CD4-positive, alpha-beta T cell treated with Interleukin-15 for 4 hours (primary cell): Measurements from ENCODE around the gene OR1J2.
"Not testable (repeated sequence)": the region's sequence is repeated elsewhere in the genome, so short reads cannot be mapped to it uniquely, and the experiment has no call there.

Source experiments
- DNase-seq: peaks from one replicate; pipeline ENCODE4 v3.0.0-alpha.2; 2020; ENCODE audit warnings: low spot score

OR1J2 gene, protein sequence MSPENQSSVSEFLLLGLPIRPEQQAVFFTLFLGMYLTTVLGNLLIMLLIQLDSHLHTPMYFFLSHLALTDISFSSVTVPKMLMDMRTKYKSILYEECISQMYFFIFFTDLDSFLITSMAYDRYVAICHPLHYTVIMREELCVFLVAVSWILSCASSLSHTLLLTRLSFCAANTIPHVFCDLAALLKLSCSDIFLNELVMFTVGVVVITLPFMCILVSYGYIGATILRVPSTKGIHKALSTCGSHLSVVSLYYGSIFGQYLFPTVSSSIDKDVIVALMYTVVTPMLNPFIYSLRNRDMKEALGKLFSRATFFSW

DNA sequence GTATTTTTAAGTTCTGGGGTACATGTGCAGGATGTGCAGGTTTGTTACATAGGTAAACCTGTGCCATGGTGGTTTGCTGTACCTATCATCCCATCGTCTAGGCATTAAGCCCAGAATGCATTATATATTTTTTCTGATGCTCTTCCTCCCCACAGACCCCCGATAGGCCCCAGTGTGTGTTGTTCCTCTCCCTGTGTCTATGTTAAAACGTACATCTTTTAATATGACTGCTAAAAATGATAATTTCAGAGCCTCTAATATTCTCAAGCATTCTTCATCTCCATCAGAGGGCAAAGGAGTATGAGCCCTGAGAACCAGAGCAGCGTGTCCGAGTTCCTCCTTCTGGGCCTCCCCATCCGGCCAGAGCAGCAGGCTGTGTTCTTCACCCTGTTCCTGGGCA lies at the start of gene OR1J2:
OR1J2 (plus strand) TSS at position 301 of the 400 bp plus-strand sequence; CDS start at position 301, 0 bp downstream.
- no peak for DNase-seq

DNA sequence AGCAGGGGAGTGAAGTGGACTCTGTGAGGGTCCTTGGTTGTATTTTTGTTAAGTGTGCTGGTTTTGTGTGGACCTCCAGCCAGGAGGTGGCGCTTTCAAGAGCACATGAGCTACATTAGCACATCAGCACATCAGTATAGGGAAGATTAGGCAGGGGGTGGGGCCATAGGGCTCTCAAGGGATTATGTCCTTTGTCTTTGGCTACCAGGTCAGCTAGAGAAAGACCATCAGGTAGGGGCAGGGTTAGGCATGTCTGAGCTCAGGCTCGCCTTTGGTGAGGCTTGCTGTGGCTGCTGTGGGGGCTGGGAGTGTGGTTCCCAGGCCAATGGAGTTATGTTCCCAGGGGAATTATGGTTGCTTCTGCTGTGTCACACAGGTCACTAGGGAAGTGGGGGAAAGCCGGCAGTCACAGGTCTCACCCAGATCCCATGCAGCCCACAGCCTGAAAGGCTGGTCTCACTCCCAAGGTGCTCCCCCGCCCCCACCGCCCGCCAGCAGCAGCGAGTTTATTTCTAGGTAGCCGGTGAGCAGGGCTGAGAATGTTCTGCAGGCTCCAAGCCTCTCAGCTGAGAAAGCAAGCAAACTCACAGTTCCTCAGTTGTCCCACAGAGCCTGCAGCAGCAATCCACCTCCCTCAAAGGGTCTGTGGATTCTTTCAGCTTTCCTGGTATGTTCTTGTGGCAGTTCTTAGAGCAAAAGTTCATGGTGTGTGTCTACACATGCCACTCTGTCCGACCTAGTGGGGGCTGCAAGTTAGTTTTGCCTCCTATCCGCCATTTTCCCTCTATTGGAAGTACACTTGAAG lies 46.6 kb upstream of the OR1J2 start:
- peak; percentile 16 for DNase-seq

DNA sequence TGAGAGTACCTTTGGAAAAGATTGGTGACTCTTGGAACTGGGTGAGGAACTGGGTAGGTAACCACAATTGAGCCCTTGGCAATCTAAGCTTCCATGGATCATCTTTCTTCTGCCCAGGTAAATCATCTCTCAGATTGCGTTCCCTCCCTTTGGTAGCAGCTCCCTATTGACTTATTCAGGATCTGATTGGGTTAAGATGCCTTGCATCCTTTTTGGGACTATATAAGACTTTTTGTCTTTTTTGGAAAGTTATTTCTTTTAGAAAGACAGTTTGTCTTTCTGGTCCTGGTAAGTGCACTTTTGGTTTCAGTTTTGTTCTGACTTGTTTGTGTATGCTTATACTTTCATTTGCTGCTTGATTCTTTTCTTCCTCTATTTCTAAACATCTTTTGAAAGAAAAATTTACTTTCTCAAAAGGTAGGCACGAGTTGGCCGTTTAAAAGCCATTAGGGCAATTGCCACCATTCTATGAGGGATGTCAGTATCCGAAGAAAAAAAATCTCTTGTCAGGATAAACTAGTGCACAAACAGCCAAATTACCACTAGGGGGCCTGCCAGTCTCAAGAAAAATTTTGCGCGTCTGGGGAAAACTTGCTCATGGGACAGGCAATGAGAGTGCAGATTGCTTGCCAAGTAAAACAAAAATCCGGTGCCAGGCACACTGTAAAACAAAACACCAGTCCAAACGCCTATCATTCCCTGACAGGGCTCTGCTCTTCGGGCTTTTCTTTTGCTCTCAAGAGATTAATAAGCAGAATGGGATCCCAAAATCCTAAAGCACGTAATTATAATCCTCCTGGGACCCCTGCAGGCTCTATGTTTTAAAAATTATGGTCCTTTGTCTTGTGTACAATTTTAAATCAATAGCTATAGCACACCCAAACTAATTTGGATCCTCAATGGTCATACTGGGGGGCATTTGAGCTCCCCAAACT lies 45.7 kb upstream of the OR1J2 start:
- peak; percentile 70 for DNase-seq

DNA sequence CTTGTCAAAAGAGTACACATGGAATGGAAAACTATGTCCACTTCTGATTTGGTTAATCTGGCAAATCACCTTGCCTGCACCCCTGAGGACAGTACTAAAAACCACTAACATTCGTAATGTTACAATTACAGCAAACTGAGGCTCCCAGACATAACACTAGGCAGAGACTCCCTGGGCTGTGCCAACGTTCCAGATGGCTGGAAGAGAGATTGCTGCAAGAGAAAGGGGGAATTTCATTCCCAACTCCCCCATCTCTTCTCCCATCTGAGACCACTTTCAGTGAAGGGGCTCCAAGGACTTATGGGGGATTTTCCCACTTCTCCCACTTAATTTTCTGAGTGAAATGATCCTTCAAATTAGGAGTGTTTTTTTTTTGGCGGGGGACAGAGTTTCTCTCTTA lies 44.1 kb upstream of the OR1J2 start:
- DNase-seq = no peak

DNA sequence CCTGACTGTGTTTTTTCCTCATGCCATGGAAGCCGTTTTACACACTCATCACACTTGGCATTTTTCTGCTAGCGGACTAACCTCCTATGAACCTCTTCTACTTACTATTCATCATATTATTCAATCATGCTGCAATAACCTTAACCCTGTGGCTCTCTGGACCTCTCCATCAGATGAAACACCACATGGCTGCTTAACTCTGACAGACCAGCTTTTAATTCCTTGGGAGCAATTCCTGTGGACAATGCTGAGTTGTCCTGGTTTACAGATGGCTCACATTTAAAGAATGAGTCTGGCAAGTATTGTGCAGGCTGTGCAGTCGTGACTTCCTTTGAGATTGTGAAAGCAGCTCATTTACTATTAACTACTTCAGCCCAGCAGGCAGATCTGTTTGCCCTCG lies 41.9 kb upstream of the OR1J2 start:
- DNase-seq = no peak

DNA sequence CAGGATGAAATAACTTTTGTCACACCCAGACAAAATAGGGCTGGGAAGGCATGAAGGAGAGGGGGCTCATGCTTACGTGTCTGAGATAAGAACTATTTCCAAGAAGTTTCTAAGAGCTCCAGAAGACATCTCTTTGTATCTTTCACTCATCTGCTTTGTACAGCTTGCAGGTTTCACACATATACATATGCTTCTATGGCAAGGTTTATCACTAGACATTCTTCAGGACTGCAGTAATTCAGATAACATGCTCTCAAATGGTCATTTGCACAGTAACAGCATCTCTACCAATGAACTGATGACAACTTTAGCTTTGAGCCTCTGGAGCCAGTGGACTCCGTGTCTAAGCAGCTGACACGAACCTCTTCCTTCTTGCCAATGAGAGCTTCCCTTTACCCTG lies 36.0 kb upstream of the OR1J2 start:
- DNase-seq = no peak

DNA sequence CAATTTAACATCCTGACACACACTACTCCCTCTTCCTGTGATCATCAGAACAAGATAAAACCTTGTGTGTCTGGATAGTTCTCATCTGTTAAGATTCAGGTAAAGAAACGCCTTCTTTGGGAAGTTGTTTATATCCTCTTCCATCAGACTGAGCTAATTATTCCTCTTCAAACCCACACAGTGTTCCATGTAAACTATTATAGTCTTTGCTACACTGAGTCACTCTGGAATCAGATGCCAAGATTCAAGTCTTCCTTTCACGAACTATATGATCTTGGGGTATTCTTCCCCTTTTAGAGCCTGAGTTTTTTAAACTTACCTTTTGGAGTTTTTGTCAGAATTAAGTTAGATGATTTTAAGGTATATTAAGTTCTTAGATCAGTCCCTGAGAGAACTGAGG lies 34.9 kb upstream of the OR1J2 start:
- DNase-seq = no peak

DNA sequence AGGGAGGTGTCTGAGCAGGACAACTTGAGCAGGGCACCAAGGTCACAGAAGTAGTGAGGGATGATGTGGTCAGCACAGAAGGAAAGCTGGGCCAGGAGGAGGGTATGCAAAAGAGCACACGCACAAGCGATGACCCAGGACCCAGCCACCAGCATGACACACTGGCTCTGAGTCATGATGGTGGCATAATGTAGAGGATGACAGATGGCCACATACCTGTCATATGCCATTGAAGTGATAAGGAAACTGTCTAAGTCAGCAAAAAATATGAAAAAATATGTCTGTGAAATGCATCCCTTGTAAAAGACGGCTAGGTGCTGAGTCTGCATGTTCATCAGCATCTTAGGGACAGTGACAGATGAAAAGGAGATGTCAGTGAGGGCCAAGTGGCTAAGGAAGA lies 33.3 kb upstream of the OR1J2 start:
- DNase-seq = no peak

DNA sequence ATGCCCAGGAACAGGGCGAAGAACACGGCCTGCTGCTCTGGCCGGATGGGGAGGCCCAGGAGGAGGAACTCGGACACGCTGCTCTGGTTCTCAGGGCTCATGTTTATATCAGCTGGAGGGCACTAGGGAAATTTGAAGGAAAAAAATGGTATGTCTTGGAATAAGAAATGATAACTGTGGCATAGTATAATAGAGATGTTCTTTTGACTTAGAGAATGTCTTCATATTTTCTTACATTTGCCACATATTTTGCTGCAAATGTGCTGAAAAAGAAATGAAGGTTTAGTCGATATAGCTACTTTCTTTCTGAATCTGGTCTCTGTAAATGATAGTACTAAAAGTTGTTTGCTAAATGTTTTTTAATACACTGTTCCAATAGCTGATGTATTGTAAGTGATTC lies 32.8 kb upstream of the OR1J2 start, which contains the start of gene OR1J1:
OR1J1 (minus strand) TSS at position 101 of the 400 bp plus-strand sequence; CDS start at position 101, 0 bp downstream.
- DNase-seq = no peak

DNA sequence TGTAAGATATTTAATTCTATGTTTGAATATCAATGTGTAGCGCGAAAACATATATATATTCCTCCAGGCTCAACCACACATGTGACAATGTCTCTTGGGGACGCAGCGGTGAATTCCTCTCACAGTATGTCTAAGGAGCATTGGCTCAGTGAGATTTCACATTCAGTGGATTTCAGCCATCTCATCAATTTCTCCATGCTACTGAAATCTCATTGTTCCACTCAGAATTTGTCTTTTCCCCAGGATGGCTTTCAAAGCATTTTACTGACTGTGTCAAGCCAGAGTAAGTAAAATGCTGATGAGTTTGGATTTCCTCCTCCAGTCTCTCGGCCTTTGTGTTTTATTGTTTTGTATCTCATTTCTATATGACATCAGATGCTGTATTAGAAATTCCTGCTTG lies 31.5 kb upstream of the OR1J2 start:
- DNase-seq = no peak

DNA sequence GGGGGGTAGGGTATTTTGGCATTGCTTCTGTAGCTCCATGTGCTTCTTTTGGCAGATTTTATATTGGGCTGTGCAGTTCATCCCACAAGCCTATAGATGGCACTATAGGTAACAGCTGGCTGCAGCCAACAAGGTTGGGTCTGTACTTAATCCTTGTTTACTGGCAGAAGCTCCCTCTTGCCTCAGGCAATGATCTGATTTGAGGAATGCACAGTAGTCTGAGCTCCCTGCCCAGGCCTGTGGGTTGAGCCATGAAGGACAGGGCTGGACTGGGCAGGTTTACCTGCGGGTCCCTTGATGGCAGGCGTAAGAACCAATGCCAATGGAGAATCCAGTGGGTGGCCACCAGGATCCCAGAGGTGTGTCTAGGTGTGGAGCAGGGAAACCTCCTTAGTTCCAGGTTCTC lies 11.7 kb upstream of the OR1J2 start:
- DNase-seq = peak; percentile 35

DNA sequence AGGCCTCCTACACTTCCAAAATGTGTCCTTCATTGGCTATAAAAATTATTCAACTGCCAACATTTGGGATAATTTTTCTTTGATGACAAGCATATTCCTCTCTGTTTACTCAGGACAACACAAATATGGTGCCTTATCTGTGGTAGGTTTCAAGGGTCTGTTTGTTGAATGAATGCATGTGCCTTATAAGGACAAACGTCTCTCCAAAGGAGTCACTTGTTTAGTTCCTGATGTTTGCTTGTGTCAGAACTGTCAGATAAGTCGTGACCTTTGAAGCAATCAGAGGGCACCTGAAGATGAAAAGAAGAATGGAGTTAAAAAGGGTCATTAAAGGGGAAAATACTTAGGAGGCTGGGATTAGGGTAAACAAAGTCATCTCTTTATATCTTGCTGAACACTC lies 3.6 kb upstream of the OR1J2 start:
- DNase-seq = no peak

DNA sequence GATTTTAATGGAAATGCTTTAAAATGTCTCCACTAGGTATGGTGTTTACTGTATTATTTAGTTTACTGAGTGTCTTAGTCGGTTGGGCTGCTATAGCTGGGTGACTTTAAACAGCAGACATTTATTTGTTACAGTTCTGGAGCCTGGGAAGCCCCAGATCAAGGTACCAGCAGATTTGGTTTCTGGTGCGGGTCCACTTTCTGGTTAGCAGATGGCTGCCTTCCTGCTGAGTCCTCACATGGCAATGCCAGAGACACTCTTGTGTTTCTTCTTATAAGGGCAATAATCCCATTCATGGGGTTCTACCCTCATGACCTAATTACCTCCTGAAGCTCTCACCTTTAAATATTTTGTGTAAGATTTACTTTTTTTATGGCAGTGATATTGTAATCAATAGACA lies 7.6 kb downstream of the OR1J2 start:
- no peak for DNase-seq

DNA sequence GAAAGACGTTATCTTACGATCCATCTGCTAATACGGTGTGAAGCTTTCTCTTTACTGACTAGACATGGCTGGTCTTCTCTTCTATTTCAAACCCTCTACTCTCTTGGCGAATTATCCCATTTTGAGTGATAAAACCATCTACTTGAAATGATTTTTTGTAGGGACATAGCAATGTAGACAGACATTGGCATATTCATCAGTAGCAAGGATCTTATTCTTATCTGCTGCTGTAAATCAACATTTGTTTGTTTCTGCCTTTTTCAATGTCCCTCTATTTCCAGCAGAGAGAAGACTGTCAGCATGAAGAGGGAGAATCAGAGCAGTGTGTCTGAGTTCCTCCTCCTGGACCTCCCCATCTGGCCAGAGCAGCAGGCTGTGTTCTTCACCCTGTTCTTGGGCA lies 8.2 kb downstream of the OR1J2 start, which contains the start of gene OR1J4:
OR1J4 (plus strand) TSS at position 301 of the 400 bp plus-strand sequence; CDS start at position 301, 0 bp downstream.
- DNase-seq = no peak

DNA sequence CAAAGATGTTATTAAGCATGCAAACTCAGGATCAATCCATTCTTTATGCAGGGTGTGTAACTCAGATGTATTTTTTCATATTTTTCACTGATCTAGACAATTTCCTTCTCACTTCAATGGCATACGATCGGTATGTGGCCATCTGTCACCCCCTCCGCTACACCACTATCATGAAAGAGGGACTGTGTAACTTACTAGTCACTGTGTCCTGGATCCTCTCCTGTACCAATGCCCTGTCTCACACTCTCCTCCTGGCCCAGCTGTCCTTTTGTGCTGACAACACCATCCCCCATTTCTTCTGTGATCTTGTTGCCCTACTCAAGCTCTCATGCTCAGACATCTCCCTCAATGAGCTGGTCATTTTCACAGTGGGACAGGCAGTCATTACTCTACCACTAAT lies 8.8 kb downstream of the OR1J2 start:
- DNase-seq = no peak

DNA sequence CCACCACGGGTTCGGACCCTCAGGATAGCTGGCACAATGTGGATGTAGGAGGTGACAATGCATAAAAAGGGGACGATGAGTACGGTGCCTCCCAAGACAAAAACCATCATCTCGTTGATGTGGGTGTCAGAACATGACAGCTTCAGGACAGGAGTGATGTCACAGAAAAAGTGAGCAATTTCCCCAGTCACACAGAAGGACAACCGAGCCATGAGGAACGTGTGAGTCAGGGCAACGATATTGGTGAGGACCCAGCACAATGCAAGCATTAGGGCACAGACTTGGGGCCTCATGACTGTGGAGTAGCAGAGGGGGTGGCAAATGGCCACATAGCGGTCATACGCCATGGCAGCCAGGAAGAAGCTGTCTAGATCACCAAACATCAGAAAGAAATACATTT lies 16.0 kb downstream of the OR1J2 start:
- DNase-seq = no peak

DNA sequence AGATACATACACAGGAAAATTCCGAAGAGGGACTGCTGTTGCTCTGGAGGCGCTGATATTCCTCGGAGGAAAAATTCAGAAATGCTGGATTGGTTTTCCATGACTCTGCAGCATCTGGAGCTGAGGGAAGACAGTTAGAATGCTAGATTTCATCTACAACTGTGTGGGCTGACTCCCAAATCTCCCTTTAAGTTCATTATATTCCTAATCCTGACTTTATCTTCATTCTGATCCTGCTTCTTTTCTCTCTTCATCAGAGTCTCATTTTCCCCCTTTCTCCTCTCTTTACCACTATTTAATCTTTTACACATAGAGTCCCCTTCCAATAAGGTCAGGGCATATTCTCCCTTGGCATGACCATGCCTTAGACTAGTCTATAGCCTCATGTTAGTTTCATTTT lies 16.6 kb downstream of the OR1J2 start, which contains the start of gene OR1N1:
OR1N1 (minus strand) TSS at position 101 of the 400 bp plus-strand sequence; CDS start at position 101, 0 bp downstream.
- no peak for DNase-seq

DNA sequence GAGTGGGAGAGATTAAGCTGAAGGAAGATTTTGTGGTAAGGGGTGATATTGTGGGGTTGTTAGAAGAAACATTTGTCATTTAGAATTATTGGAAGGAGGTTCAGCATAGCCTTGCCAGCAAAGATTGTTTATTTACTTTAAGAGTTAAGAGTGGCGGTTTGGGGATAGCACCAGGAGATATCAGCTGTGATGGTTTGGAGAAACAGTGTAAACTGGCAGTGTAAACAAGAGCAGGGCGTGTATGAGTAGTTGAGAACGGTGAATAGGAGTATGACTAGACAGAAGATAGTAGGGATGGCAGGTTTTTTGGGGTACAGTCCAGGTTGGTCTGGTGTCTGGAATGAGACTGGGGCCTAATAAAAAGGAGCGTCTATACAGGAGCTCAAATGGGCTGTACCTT lies 20.6 kb downstream of the OR1J2 start:
- DNase-seq = not testable (repeated sequence)

DNA sequence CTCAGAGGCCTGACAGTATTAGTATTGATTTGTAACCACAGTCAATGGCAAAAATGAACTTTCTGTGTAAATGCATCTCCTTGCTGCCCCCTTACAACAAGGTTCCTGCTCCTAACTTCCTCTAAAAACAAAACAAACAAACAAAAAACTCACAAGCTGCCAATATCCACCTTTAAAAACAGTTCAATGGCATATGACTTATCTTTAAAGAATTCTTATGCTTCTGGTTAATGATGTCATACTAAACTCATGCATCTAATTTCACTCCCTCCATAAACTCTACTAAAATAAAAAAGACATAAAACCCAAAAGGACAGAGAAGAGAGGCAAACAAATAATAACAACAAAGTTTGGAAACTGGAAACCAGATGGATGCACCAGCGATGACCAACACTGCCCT lies 25.5 kb downstream of the OR1J2 start:
- DNase-seq = no peak

DNA sequence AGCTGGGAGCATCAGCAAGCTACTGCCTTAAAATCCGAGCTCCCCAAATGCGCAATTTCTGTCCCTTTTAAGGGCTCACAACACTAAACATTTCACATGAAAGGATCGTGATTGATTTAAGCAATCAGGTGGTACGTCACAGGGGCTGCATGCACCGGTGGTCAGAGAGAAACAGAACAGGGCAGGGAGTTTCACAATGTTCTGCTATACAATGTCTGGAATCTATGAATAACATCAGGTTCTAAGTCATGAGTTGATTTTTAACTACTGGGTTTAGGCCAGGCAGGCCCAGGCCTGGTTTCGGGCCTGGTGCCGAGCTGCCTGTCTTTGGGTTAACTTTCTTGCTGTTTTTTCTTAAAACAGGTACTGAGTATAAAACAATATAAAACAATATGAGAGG lies 26.5 kb downstream of the OR1J2 start:
- DNase-seq = not testable (repeated sequence)

DNA sequence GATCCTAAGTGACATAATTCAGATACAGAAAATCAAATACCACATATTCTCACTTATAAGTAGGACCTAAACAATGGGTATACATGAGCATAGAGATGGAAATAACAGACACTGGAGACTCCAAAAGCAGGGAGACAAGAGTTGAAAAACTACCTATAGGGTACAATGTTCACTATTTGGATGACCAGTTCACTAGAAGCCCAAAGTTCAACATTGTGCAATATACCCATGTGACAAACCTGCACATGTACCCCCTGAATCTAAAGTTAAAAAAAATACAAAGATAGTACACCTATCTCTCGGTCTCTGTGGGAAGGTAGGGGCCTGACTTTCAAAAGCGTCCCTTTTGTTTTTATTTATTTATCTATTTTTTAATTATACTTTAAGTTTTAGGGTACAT lies 28.2 kb downstream of the OR1J2 start:
- no peak for DNase-seq

DNA sequence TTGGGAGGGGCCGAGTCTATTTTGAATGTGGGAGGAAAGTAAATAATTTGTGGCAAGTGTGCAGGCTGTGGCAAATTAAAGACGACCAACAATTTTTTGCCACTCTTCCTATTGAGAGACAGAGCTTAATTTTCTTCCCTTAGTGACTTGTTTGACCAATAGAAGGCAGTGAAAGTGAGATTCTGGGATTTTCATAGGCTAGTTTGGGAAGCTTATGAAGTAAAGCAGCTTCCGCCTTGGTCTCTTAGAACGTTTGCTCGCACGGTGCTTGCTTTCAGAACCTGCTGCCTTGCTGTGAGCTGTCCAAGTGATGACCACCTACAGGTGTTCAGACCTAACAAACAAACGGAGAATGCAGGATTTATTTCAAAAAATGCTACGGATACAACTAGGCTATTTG lies 35.6 kb downstream of the OR1J2 start:
- DNase-seq = no peak
